ENCODE measurements around the gene PROKR1. TPM values are rescaled to one million over a fixed set of nuclear protein-coding genes. Genes with fewer than 3 reads are reported as not detected.
"Not testable (repeated sequence)": the region's sequence is repeated elsewhere in the genome, so short reads cannot be mapped to it uniquely, and the experiment has no call there.

PROKR1 gene
- total and polyA plus RNA-seq, 12 donors = 0.06 TPM; not detected in 11

GRCh38 chr2:68671961-68672360 lies 28.6 kb downstream of the PROKR1 start:
- TF ChIP-seq CTCF (IDR thresholded peaks at IDR 0.05) = no peak
- DNase-seq = no peak
- H3K27me3 ChIP-seq = peaks cover 0 to 5% (median 0%) of the 10 kb centered on the region in 7 donors
- H3K36me3 ChIP-seq = no peaks in the 10 kb centered on the region
- intact Hi-C loops (cut with DNase I) = no loop called here
- ATAC-seq = no peak
- H3K4me1 ChIP-seq = no peaks in the 10 kb centered on the region
- WGBS, 2 donors = 94 to 95% methylated on average over 4 of the region's 4 CpGs
- no peak overlapping the region for H3K4me3 ChIP-seq
- H3K9me3 ChIP-seq = peaks cover 0 to 33% (median 9%) of the 10 kb centered on the region in 11 donors
- no peak overlapping the region for H3K27ac ChIP-seq

GRCh38 chr2:68673631-68674030 lies 30.3 kb downstream of the PROKR1 start:
- ATAC-seq (no peak), DNase-seq (no peak)
- no peak overlapping the region for H3K27ac ChIP-seq
- no peak for TF ChIP-seq CTCF (IDR thresholded peaks at IDR 0.05)
- no peaks in the 10 kb centered on the region for H3K4me1 ChIP-seq
- H3K27me3 ChIP-seq = peaks cover 0 to 5% (median 0%) of the 10 kb centered on the region in 7 donors
- intact Hi-C loops (cut with DNase I) = no loop called here
- no peaks in the 10 kb centered on the region for H3K36me3 ChIP-seq
- WGBS, 2 donors = 79 to 80% methylated on average over 3 of the region's 3 CpGs
- H3K4me3 ChIP-seq = no peak overlapping the region
- H3K9me3 ChIP-seq = peaks cover 0 to 33% (median 9%) of the 10 kb centered on the region in 11 donors

GRCh38 chr2:68675470-68675869 lies 32.1 kb downstream of the PROKR1 start:
- H3K4me1 ChIP-seq = no peaks in the 10 kb centered on the region
- peaks cover 0 to 33% (median 9%) of the 10 kb centered on the region in 11 donors for H3K9me3 ChIP-seq
- no peak overlapping the region for H3K4me3 ChIP-seq
- H3K27me3 ChIP-seq = peaks cover 0 to 5% (median 0%) of the 10 kb centered on the region in 7 donors
- ATAC-seq (no peak), DNase-seq (no peak)
- no peak overlapping the region for H3K27ac ChIP-seq
- intact Hi-C loops (cut with DNase I) = no loop called here
- H3K36me3 ChIP-seq = no peaks in the 10 kb centered on the region
- no peak for TF ChIP-seq CTCF (IDR thresholded peaks at IDR 0.05)

- WGBS, 2 donors = 86 to 88% methylated on average over 2 to 3 of the region's 3 CpGs
- peaks cover 0 to 33% (median 9%) of the 10 kb centered on the region in 11 donors for H3K9me3 ChIP-seq
- ATAC-seq; H3K4me3 ChIP-seq; H3K4me1 ChIP-seq; intact Hi-C loops (cut with DNase I); H3K36me3 ChIP-seq; H3K27ac ChIP-seq; H3K27me3 ChIP-seq; DNase-seq: not testable (repeated sequence)
These were observed 34.5 kb downstream of the PROKR1 start for GRCh38 chr2:68677837-68678236.

- peak overlapping the region in 9 of 10 donors; percentile 30 to 50 (median 46) for H3K4me3 ChIP-seq
- intact Hi-C loops (cut with DNase I); ATAC-seq; H3K27me3 ChIP-seq; H3K36me3 ChIP-seq; H3K4me1 ChIP-seq: not testable (repeated sequence)
- DNase-seq = peak; percentile 5 to 26
- peak overlapping the region in 1 of 10 donors; percentile 22 for H3K27ac ChIP-seq
- peaks cover 0 to 20% (median 9%) of the 10 kb centered on the region in 11 donors for H3K9me3 ChIP-seq
- WGBS, 2 donors = 30 to 35% methylated on average over 22 to 25 of the region's 25 CpGs
These were observed 36.0 kb downstream of the PROKR1 start for GRCh38 chr2:68679166-68679916.

- H3K27ac ChIP-seq, ATAC-seq: not testable (repeated sequence)
- peaks cover 0 to 14% (median 9%) of the 10 kb centered on the region in 11 donors for H3K9me3 ChIP-seq
These were observed 36.5 kb downstream of the PROKR1 start for GRCh38 chr2:68679917-68680267.

More at GRCh38 chr2:68679917-68680267, 36.5 kb downstream of the PROKR1 start:
- H3K27me3 ChIP-seq; DNase-seq; intact Hi-C loops (cut with DNase I); H3K4me1 ChIP-seq; H3K36me3 ChIP-seq: not testable (repeated sequence)
- peak overlapping the region in 9 of 10 donors; percentile 30 to 50 (median 46) for H3K4me3 ChIP-seq
- WGBS, 2 donors = 74 to 89% methylated on average over 5 to 7 of the region's 9 CpGs
